ENCODE results near the gene HJURP. TPM values are rescaled to one million over a fixed set of nuclear protein-coding genes. Genes with fewer than 3 reads are reported as not detected.

The HJURP gene
- total RNA-seq, 1 donor from 2014 or later, result 7.7 TPM

GRCh38 chr2:233810385-233810784 lies 44.0 kb downstream of the HJURP start:
- H3K27ac Mint-ChIP-seq (ENCODE audit: unreplicated experiment), result no peak overlapping the region
- H3K4me3 Mint-ChIP-seq (ENCODE audit: unreplicated experiment), result no peak overlapping the region
- H3K36me3 Mint-ChIP-seq (ENCODE audit: unreplicated experiment), result no peaks in the 10 kb centered on the region
- TF ChIP-seq CTCF (IDR thresholded peaks at IDR 0.05), result no peak
- H3K27me3 Mint-ChIP-seq (ENCODE audit: unreplicated experiment), result peaks cover 26% of the 10 kb centered on the region
- DNase-seq (ENCODE audit: extremely low spot score, unreplicated experiment), result no peak
- no peaks in the 10 kb centered on the region for H3K9me3 Mint-ChIP-seq (ENCODE audit: unreplicated experiment)
- peaks cover 2% of the 10 kb centered on the region for H3K4me1 Mint-ChIP-seq (ENCODE audit: unreplicated experiment)

- Mint-ChIP-seq H3K27me3 (ENCODE audit: unreplicated experiment) (peaks cover 43% of the 10 kb centered on the region), H3K27ac (ENCODE audit: unreplicated experiment) (no peak overlapping the region), H3K9me3 (ENCODE audit: unreplicated experiment) (no peaks in the 10 kb centered on the region), H3K4me3 (ENCODE audit: unreplicated experiment) (no peak overlapping the region), H3K4me1 (ENCODE audit: unreplicated experiment) (peaks cover 2% of the 10 kb centered on the region), H3K36me3 (ENCODE audit: unreplicated experiment) (no peaks in the 10 kb centered on the region)
- no peak for DNase-seq (ENCODE audit: extremely low spot score, unreplicated experiment)
- TF ChIP-seq CTCF (IDR thresholded peaks at IDR 0.05), result no peak
These were observed 46.1 kb downstream of the HJURP start for GRCh38 chr2:233807966-233808935.

GRCh38 chr2:233807215-233807865 lies 47.0 kb downstream of the HJURP start:
- no peak for DNase-seq (ENCODE audit: extremely low spot score, unreplicated experiment)
- Mint-ChIP-seq H3K9me3 (ENCODE audit: unreplicated experiment) (no peaks in the 10 kb centered on the region), H3K36me3 (ENCODE audit: unreplicated experiment) (no peaks in the 10 kb centered on the region), H3K4me1 (ENCODE audit: unreplicated experiment) (no peaks in the 10 kb centered on the region), H3K27ac (ENCODE audit: unreplicated experiment) (no peak overlapping the region), H3K4me3 (ENCODE audit: unreplicated experiment) (no peak overlapping the region), H3K27me3 (ENCODE audit: unreplicated experiment) (peaks cover 43% of the 10 kb centered on the region)
- TF ChIP-seq CTCF (IDR thresholded peaks at IDR 0.05), result no peak

GRCh38 chr2:233803994-233804393 lies 50.3 kb downstream of the HJURP start:
- TF ChIP-seq CTCF (IDR thresholded peaks at IDR 0.05), result no peak
- H3K27me3 Mint-ChIP-seq (ENCODE audit: unreplicated experiment), result peaks cover 38% of the 10 kb centered on the region
- peaks cover 3% of the 10 kb centered on the region for H3K9me3 Mint-ChIP-seq (ENCODE audit: unreplicated experiment)
- H3K4me3 Mint-ChIP-seq (ENCODE audit: unreplicated experiment), result no peak overlapping the region
- H3K4me1 Mint-ChIP-seq (ENCODE audit: unreplicated experiment), result no peaks in the 10 kb centered on the region
- DNase-seq (ENCODE audit: extremely low spot score, unreplicated experiment), result peak; percentile 71
- H3K36me3 Mint-ChIP-seq (ENCODE audit: unreplicated experiment), result no peaks in the 10 kb centered on the region
- H3K27ac Mint-ChIP-seq (ENCODE audit: unreplicated experiment), result no peak overlapping the region

All from osteocyte (in vitro differentiated cells).